SJSA1 (cell line): ENCODE measurements around the gene DPM2. TPM values are rescaled to one million over a fixed set of nuclear protein-coding genes. Genes with fewer than 3 reads are reported as not detected.
A peak's percentile ranks its signal among the peaks of the same experiment; 100 is the strongest.

Experiments used
- DNase-seq, 2 experiments: peaks; one replicate each; pipeline ENCODE4 v3.0.0-alpha.2; 2015 to 2020; ENCODE audit warnings: low spot score in 2 of 2, low read depth in 1 of 2
- H3K27ac ChIP-seq: fragments of 250-450 bp; sonication (Bioruptor Pico); 2 replicates; pipeline ENCODE4 v1.5.1; 2020; ENCODE audit warnings: mild to moderate bottlenecking, moderate library complexity
- H3K27me3 ChIP-seq: fragments of 250-450 bp; sonication (Bioruptor Pico); replicated peaks from 2 replicates; pipeline ENCODE4 v1.5.1; 2020; ENCODE audit warnings: mild to moderate bottlenecking, moderate library complexity
- H3K36me3 ChIP-seq: fragments of 250-450 bp; sonication (Bioruptor Pico); 2 replicates; pipeline ENCODE4 v1.5.1; 2020; ENCODE audit warnings: mild to moderate bottlenecking
- H3K4me1 ChIP-seq: fragments of 250-450 bp; sonication (Bioruptor Pico); replicated peaks from 2 replicates; pipeline ENCODE4 v1.6.1; 2021; ENCODE audit warnings: mild to moderate bottlenecking
- H3K4me3 ChIP-seq: fragments of 250-450 bp; sonication (Bioruptor Pico); 2 replicates; pipeline ENCODE4 v1.5.1; 2020; ENCODE audit warnings: mild to moderate bottlenecking
- H3K9me3 ChIP-seq: fragments of 250-450 bp; sonication (Bioruptor Pico); replicated peaks from 2 replicates; pipeline ENCODE4 v1.5.1; 2020; ENCODE audit warnings: mild to moderate bottlenecking
- total RNA-seq: library from RNA; depleted of rRNA; stranded (reverse); fragments of >200 nt; shearing (Covaris generic); gene quantifications from 2 replicates; pipeline ENCODE4 v1.2.3, GENCODE V29; 2014; rRNA removed

Gene DPM2, protein sequence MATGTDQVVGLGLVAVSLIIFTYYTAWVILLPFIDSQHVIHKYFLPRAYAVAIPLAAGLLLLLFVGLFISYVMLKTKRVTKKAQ
- 20.4 and 24.5 TPM in 2 replicates for total RNA-seq

DNA sequence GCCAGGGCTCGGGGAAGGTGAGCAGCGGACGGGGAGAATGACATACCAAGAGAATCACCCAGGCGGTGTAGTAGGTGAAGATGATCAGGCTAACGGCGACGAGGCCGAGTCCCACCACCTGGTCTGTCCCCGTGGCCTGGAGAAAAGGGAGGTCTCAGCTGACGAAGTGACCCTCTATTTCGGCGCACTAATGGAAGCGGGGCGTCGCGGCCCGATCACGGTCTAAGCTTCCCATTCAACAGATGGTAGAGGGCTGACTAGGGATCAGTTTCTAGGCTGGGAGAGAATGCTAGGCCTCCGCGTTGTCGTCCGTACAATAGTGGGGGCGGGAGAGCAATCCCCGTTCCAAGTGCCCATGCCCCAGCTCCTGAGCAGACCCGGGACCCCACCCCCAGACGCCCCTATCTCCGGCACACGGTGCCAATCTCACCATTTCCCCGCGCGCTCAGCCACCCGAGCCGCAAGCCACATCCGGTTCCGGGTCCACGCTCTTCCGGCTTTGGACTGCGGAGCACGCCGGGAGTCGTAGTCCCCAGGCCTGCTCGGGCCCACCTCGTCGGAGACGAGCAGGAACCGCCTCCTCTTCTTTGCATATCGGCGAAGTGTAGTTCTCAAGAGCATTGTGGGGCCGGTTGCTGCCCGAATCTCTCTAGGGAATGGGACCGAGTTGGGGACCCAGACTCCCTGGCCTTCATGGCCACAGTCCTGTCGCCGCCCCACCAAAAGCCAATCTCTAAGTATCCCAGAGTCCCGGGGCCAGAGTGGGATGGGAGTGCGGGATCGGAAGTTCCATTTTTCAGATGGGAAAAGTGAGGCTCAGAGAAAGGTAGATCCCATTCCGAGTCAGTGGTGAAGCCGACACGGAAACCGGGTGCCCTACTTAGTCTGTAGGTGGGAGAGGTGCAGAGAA is at the start of gene DPM2:
TSS of gene DPM2 (minus strand) at position 467 of the 910 bp plus-strand sequence. CDS start at position 433, 34 bp downstream.
- Histone ChIP-seq H3K27me3 (no peaks in the 10 kb centered on the region), H3K4me1 (peaks cover 23% of the 10 kb centered on the region), H3K27ac (peak within 1 kb of the TSS; percentile 49), H3K4me3 (peak within 1 kb of the TSS; percentile 70), H3K9me3 (no peaks in the 10 kb centered on the region), H3K36me3 (peaks cover 24% of the 10 kb centered on the region)
- DNase-seq: peak; percentile 62 to 75

DNA sequence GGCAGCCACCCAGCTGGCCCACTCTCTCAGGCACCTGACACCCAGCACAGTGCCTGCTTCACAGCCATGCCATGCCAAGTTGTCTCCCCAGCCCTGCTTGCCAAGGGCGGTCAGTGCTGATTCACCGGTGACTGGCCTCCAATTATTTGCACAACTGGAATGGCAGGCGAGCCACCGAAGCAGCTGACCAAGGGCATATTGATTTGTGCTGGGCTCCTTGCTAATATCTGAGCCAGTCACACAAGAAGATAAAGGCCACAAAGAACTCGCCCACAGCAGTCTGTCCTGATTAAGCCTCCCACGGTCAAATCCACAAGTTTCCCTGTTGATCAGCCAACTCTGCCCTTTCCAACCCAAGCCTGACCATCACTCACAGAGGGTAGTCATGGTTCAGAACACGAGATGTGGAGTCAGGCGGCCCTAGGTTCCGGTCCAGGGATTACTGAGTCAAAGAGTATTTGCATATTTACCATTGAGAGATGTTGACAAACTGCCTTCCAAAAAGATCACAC is 49.5 kb upstream of the DPM2 start:
- Histone ChIP-seq H3K27ac (peak overlapping the region; percentile 10), H3K9me3 (no peaks in the 10 kb centered on the region), H3K36me3 (no peaks in the 10 kb centered on the region), H3K4me3 (no peak overlapping the region), H3K27me3 (no peaks in the 10 kb centered on the region), H3K4me1 (peaks cover 19% of the 10 kb centered on the region)
- DNase-seq: no peak

DNA sequence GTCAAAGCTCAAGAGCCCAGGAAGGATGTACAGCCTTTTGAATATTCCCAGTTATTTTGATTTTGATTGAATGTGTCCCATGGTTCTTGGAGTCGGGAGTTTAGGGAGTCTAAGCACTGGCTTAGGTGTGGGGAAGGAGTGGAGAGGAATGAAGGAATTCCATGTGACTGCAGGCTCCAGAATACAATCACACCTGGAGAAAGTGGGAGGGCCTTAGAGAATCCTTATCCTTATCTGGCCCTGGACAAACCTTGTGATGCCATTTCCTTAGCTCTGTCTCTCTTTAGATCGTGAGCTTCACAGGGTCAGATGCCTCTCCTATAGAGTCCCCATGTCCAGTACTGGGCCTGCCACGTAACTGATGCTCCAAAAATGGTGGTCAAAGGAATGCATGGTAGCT is 47.4 kb upstream of the DPM2 start:
- H3K27ac ChIP-seq: no peak overlapping the region
- no peak overlapping the region for H3K4me3 ChIP-seq
- no peaks in the 10 kb centered on the region for H3K27me3 ChIP-seq
- peaks cover 27% of the 10 kb centered on the region for H3K4me1 ChIP-seq
- H3K36me3 ChIP-seq: peaks cover 4% of the 10 kb centered on the region; the same call in 1 of the 2 replicates
- no peak for DNase-seq
- peaks cover 3% of the 10 kb centered on the region; the same call in 1 of the 2 replicates for H3K9me3 ChIP-seq

DNA sequence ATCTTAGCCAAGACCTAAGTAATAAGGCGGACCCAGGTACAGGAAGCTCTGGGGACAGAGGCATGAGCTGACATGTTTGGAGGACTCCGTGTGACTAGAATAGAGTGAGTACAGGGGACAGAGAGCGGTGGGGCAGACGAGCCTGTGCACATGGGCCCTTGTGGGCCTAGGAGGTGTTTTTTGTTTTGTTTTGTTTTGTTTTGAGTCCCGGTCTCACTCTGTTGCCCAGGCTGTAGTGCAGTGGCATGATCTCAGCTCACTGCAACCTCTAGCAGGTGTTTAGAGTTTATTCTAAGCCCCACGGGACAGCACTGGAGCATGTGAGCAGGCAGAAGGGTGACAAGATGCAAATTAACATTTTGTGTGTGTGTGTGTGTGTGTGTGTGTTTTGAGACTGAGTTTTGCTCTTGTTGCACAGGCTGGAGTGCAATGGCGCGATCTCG is 46.2 kb upstream of the DPM2 start:
- Histone ChIP-seq H3K36me3 (peaks cover 4% of the 10 kb centered on the region; the same call in 1 of the 2 replicates), H3K27ac (no peak overlapping the region), H3K27me3 (no peaks in the 10 kb centered on the region), H3K4me1 (peaks cover 36% of the 10 kb centered on the region), H3K9me3 (peaks cover 3% of the 10 kb centered on the region; the same call in 1 of the 2 replicates), H3K4me3 (no peak overlapping the region)
- no peak for DNase-seq

DNA sequence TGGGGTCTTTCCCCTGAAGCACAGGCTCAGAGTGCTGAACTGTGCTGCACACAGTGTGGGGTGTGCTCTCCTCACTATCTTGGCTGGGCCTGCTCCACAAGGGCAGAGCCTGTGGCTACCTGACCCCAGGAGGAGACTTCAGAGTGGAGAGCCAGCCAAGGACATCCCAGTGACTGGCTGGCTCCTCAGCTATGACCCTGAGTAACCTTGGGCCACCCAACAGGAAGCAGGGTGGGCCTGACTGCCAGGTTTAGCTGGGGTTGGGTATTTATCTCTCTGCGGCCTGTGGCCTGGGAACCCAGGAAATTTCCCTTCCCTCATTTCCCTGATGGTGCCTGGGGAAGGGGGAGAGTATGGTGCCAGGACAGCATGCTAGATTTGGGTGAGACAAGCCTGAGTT is 45.3 kb upstream of the DPM2 start:
- peaks cover 3% of the 10 kb centered on the region; the same call in 1 of the 2 replicates for H3K9me3 ChIP-seq
- H3K36me3 ChIP-seq: peaks cover 4% of the 10 kb centered on the region; the same call in 1 of the 2 replicates
- H3K27ac ChIP-seq: no peak overlapping the region
- peak in 1 of 2 experiments; percentile 19 for DNase-seq
- no peak overlapping the region for H3K4me3 ChIP-seq
- peaks cover 45% of the 10 kb centered on the region for H3K4me1 ChIP-seq
- no peaks in the 10 kb centered on the region for H3K27me3 ChIP-seq

DNA sequence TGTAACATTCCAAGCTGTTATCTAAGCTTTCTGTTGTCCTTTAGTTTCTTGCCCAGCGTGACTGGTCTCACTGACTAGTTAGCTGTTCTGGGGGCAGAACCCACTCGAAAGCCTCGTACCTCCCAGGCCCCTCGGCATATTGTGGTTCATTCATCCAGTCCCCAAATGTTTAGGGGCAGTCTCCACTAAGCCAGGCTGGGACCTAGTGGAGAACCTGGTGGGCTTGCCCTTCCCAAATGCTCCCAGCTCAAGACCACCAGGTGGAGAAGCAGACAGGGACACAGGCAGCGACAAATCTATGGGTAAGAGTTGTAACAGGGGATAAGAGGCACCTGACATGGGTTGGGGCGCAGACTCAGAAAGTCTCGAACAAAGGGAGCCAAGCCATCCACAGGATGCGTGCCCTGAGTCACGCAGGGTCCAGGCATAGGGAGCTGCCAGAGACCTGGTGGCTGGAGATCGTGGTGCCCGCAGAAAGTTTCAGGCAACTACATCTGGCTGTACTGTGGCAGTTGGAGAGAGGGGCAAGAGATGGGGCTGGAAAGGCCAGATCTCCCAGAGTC is 44.0 kb upstream of the DPM2 start:
- Histone ChIP-seq H3K4me1 (peaks cover 48% of the 10 kb centered on the region), H3K9me3 (peaks cover 3% of the 10 kb centered on the region; the same call in 1 of the 2 replicates), H3K27ac (peak overlapping the region; percentile 84), H3K36me3 (peaks cover 4% of the 10 kb centered on the region), H3K27me3 (no peaks in the 10 kb centered on the region), H3K4me3 (peak overlapping the region; percentile 98)
- no peak for DNase-seq

DNA sequence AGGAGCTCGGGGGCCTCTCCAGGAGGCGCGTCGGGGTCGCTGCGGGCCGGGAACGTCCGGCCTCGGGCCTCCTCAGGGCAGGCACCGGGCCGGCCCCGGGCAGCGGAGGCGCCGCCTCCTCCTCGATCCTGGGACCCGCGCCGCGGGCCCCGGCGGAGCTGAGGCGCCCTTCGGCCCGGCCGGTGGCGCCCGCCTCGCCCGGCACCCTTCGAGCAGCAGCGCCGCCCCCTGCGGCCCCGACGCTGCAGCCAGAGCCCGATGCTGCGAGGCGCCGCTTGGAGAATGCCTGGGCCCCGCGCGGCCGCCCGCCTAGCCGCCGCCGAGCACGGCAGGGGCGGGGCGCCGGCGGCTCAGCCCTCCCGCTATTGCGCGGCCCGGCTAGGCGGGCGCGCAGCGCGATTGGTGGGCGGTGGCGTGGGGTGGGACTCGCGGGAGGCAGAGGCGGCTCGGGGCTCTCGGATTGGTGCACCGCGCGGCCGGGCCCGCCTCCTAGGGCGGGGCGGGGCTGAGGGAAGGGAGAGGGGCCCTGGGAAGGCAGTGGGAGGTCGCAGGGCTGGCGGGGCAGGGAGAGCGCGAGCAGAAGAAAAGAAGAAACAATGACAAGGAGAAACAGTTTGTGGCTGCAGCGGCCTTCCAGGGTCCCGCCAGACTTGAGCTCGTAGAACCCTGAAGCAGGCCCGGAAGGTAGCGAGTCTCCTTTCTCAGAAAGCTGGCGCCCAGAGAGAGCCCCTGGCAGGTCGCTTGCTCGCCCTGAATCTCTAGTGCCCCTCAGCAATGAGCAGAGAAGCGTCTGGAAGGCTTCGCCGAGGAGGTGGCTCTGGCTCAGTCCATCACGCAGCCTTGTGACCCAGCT is 43.3 kb upstream of the DPM2 start, which contains the start of gene EEIG1:
TSS of gene EEIG1 (minus strand) at position 284 of the 853 bp plus-strand sequence. CDS start 852 bp downstream, outside the sequence.
- peak within 1 kb of the TSS; percentile 84 for H3K27ac ChIP-seq
- H3K4me1 ChIP-seq: peaks cover 48% of the 10 kb centered on the region
- H3K4me3 ChIP-seq: peak within 1 kb of the TSS; percentile 98
- H3K9me3 ChIP-seq: peaks cover 3% of the 10 kb centered on the region; the same call in 1 of the 2 replicates
- DNase-seq: peak; percentile 90 to 96
- H3K36me3 ChIP-seq: peaks cover 11% of the 10 kb centered on the region
- H3K27me3 ChIP-seq: no peaks in the 10 kb centered on the region

DNA sequence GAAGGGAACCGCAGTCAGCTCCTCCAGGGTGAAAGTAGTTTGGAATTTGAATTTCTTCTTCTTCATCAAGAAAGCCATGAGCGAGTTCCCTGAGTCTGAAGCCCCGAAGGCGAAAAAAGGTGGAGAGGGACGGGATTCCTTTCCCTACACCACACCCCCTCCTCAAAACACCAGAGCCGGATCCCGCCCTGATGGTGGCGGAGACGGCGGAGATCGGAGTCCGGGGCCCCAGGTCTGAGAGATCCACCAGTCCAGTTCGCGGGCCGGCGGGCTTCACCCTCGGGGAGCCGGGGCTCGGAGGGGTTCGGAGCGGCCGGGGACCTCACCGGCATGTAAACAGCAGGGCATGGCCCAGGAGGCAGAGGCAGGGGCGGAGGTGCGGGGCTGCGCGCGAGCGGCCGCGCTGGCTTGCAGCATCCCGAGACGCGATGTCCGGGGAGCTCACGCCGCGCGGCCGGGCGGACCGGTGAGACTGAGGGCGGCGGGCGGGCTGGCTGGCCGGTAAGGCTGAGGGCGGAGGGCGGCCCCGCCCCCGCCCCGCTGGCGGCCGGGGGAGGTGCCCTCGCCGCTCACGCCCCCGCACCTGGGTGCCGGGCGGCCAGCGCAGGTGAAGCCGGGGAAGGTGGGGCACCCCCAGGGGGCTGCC is 42.5 kb upstream of the DPM2 start:
- Histone ChIP-seq H3K36me3 (peaks cover 12% of the 10 kb centered on the region), H3K4me1 (peaks cover 49% of the 10 kb centered on the region), H3K9me3 (peaks cover 3% of the 10 kb centered on the region; the same call in 1 of the 2 replicates), H3K27me3 (no peaks in the 10 kb centered on the region), H3K27ac (no peak overlapping the region), H3K4me3 (peak overlapping the region; percentile 98)
- peak in 1 of 2 experiments; percentile 35 for DNase-seq

DNA sequence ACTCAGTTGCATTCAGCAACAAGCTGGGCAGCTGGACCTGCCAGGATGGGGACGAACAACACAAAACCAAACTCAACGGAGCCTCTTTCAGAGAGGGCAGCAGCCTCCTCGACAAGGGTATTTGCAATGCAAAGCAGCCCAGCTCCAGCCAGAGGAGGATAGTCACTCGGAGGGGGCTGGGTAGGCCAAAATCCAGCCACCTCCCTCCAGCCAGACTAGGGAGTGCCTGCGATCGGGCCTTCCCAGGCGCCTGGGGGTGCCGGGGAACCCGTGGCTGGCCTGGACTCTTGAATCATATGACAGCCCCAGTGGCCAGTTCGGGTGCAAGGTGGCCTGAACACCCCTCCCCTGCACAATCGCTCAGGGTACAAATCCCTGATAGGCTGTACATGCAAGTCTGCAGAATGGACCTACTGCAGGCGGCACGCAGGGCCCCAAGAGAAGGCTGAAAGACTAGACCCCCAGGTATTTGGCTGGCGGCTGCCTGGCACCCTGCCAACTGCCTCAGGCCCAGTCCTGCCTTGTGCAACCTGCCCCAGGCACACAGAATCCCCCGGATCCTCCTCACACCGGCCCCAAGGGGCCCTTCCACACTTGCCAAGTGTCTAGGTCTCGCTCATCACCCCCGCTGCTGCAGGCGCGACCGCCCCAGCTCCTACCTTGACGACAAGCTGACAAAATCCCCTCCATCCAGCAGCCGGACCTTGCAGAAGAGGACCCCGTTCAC is 41.8 kb upstream of the DPM2 start:
- no peak overlapping the region for H3K27ac ChIP-seq
- peak in 1 of 2 experiments; percentile 57 for DNase-seq

DNA sequence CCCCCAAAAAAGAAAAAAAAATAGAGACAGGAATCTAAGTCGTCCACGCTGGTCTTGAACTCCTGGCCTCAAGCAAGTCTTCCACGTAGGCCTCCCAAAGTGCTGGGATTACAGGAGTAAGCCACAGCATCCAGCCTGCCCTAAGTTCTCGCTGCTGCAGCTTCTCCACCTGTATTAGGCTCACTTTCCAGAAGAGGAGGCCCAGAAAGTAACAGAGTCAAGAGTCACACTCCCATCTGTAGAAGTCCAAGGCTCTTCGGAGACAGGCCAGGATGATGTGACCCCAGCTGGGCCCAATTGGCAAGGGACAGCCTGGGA is 41.3 kb upstream of the DPM2 start:
- Histone ChIP-seq H3K9me3 (peaks cover 3% of the 10 kb centered on the region; the same call in 1 of the 2 replicates), H3K27ac (no peak overlapping the region), H3K4me3 (peak overlapping the region; percentile 98), H3K36me3 (peaks cover 12% of the 10 kb centered on the region), H3K27me3 (no peaks in the 10 kb centered on the region), H3K4me1 (peaks cover 54% of the 10 kb centered on the region)
- no peak for DNase-seq

More for the DNA sequence above, 41.8 kb upstream of the DPM2 start:
- H3K9me3 ChIP-seq: peaks cover 3% of the 10 kb centered on the region; the same call in 1 of the 2 replicates
- peaks cover 12% of the 10 kb centered on the region for H3K36me3 ChIP-seq
- H3K4me3 ChIP-seq: peak overlapping the region; percentile 98
- no peaks in the 10 kb centered on the region for H3K27me3 ChIP-seq
- peaks cover 54% of the 10 kb centered on the region for H3K4me1 ChIP-seq

DNA sequence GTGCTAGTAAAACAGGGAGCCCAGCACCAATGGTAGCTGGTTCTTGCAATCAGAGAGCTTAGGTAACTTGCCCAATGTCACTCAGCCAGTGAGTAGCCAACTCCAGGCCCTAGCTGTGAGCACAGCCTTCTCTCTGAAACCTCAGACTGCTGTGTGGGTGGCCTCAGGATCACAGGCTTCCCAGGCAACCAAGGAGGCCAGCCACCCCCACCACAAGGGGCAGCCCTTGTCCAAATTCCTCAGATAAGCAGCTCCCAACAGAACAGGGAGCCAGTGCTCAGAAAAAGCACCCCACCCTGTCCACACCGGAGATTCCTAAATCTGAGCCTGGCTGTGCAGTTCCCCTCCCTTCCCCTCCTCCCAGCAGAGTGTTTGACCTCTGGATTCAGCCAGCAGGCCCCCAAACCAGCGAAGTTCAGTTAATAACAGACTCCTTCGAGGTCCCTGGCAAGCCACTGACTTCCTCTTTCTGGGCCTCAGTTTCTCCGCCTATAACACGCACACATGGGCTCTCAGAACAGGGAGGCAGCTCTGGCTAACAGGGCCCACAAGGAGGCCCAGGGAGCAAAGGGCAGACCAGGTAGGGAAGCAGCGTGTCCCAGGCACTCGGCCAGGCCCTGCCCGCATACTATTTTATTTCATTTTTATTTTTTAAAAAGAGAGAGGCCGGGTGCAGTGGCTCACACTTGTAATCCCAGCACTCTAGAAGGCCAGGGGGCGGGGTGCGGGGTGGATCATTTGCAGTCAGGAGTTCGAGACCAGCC is 40.4 kb upstream of the DPM2 start:
- Histone ChIP-seq H3K4me3 (peak overlapping the region; percentile 6; the same call in 1 of the 2 replicates), H3K27ac (peak overlapping the region; percentile 45), H3K9me3 (peaks cover 3% of the 10 kb centered on the region; the same call in 1 of the 2 replicates), H3K36me3 (peaks cover 12% of the 10 kb centered on the region), H3K27me3 (no peaks in the 10 kb centered on the region), H3K4me1 (peaks cover 51% of the 10 kb centered on the region)
- peak; percentile 81 to 93 for DNase-seq
